WI38 (cell line): ENCODE data around the gene TOR2A.

Experiments
- H3K4me3 ChIP-seq: 2 replicates; pipeline ENCODE4 v1.5.1; 2011; ENCODE audit warnings: low read depth, mild to moderate bottlenecking, control low read depth, low read length
- CTCF ChIP-seq: IDR thresholded peaks from 2 replicates; pipeline ENCODE4 v1.5.1; 2012; ENCODE audit warnings: low read depth, mild to moderate bottlenecking, control low read depth, low read length

TOR2A gene

GRCh38 chr9:127694890-127695720, 40.0 kb downstream of the TOR2A start:
- no peak for TF ChIP-seq CTCF
- H3K4me3 ChIP-seq = no peak overlapping the region

GRCh38 chr9:127693697-127694096, 41.4 kb downstream of the TOR2A start:
- TF ChIP-seq CTCF = no peak
- no peak overlapping the region for H3K4me3 ChIP-seq

- TF ChIP-seq CTCF = no peak
- H3K4me3 ChIP-seq = no peak overlapping the region
Observed at GRCh38 chr9:127693143-127693542, 42.0 kb downstream of the TOR2A start.

- no peak overlapping the region for H3K4me3 ChIP-seq
- TF ChIP-seq CTCF = no peak
Observed at GRCh38 chr9:127692071-127692470, 43.0 kb downstream of the TOR2A start.

- H3K4me3 ChIP-seq = no peak overlapping the region
- no peak for TF ChIP-seq CTCF
Observed at GRCh38 chr9:127690735-127691134, 44.4 kb downstream of the TOR2A start.

- no peak for TF ChIP-seq CTCF
- H3K4me3 ChIP-seq = no peak overlapping the region
Observed at GRCh38 chr9:127689329-127690000, 45.6 kb downstream of the TOR2A start.
